Endothelial cell of umbilical vein (primary cell): ENCODE data around the gene TNS2. TPM values are rescaled to one million over a fixed set of nuclear protein-coding genes. Genes with fewer than 3 reads are reported as not detected.

Experiments
- BruUV-seq: library from RNA; stranded (reverse); fragments of 400-500 nt; replicated peaks from 2 replicates; lab custom pipeline; 2021; lab: Mats Ljungman, UMichigan
- CTCF ChIA-PET: fragments of 300-600, 350-600 bp; sonication (Branson Sonifier 250); formaldehyde crosslinking; loops from one replicate; lab custom pipeline; 2021; ENCODE audit warnings: antibody characterized with exemption, inconsistent platforms; lab: Charles Lee
- POLR2A ChIA-PET: fragments of 300-600, 350-600 bp; sonication (Branson Sonifier 250); formaldehyde crosslinking; loops from one replicate; lab custom pipeline; 2021; ENCODE audit warnings: antibody characterized with exemption, inconsistent platforms; lab: Charles Lee
- DNase-seq: peaks from one replicate; pipeline ENCODE4 v3.0.0-alpha.2; 2011; ENCODE audit warnings: low read depth, low spot score
- FAIRE-seq: peaks from 2 replicates; lab custom pipeline; 2011; peaks lifted over from hg19 to GRCh38; lab: Jason Lieb, UNC
- H2AFZ ChIP-seq: 2 replicates; pipeline ENCODE4 v1.6.0; 2012; ENCODE audit warnings: low read depth, low read length, control low read depth, inconsistent platforms
- H3K27ac ChIP-seq: 2 replicates; pipeline ENCODE4 v1.5.1; 2011; ENCODE audit warnings: low read depth, mild to moderate bottlenecking, control low read depth, low read length, moderate library complexity; ENCODE audit not compliant: insufficient read depth
- H3K27me3 ChIP-seq, 2 experiments: 2 replicates each; pipeline versions ENCODE4 v1.6.0 to v1.6.1; 2011; ENCODE audit warnings: low read length in 2 of 2, mixed read lengths in 1 of 2; ENCODE audit not compliant: control insufficient read depth in 2 of 2, insufficient read depth in 2 of 2
- H3K36me3 ChIP-seq, 2 experiments: 2 replicates in 1 of 2; 3 replicates in 1 of 2; pipeline ENCODE4 v1.5.1; 2011; ENCODE audit warnings: low read length in 2 of 2, mild to moderate bottlenecking in 1 of 2, moderate library complexity in 1 of 2; ENCODE audit not compliant: control insufficient read depth in 2 of 2, insufficient read depth in 2 of 2; ENCODE audit errors: extremely low read depth in 1 of 2
- H3K4me1 ChIP-seq: 3 replicates; pipeline ENCODE4 v1.5.1; 2011; ENCODE audit warnings: mild to moderate bottlenecking, low read length; ENCODE audit not compliant: control insufficient read depth, insufficient read depth; ENCODE audit errors: extremely low read depth
- H3K4me2 ChIP-seq: 2 replicates; pipeline ENCODE4 v1.6.1; 2011; ENCODE audit warnings: low read length, control low read depth, mixed read lengths; ENCODE audit not compliant: insufficient read depth
- H3K4me3 ChIP-seq, 3 experiments: fragments of 200-600 bp in 1 of 3; sonication (generic), shearing (Covaris generic) in 1 of 3; replicated peaks in 1 of 3; 2 replicates each; pipeline ENCODE4 v1.5.1; 2011 to 2016; ENCODE audit warnings: control low read depth in 3 of 3, low read length in 3 of 3, mild to moderate bottlenecking in 2 of 3, inconsistent platforms in 1 of 3, low read depth in 1 of 3, moderate library complexity in 1 of 3; ENCODE audit not compliant: insufficient read depth in 1 of 3
- H3K79me2 ChIP-seq: 2 replicates; pipeline ENCODE4 v1.6.0; 2012; ENCODE audit warnings: low read length, inconsistent platforms; ENCODE audit not compliant: control insufficient read depth, insufficient read depth
- H3K9ac ChIP-seq: replicated peaks from 2 replicates; pipeline ENCODE3; 2011; ENCODE audit warnings: low read length, control low read depth; ENCODE audit not compliant: insufficient read depth; ENCODE audit errors: extremely low read depth
- H3K9me1 ChIP-seq: replicated peaks from 3 replicates; pipeline ENCODE4 v1.6.0; 2011; ENCODE audit warnings: mild to moderate bottlenecking, low read length; ENCODE audit not compliant: control insufficient read depth, insufficient read depth; ENCODE audit errors: extremely low read depth
- H3K9me3 ChIP-seq: replicated peaks from 2 replicates; pipeline ENCODE4 v1.5.1; 2012; ENCODE audit warnings: low read length, inconsistent platforms; ENCODE audit not compliant: control insufficient read depth, insufficient read depth
- H4K20me1 ChIP-seq: replicated peaks from 2 replicates; pipeline ENCODE3; 2011; ENCODE audit warnings: mild to moderate bottlenecking, low read length; ENCODE audit not compliant: control insufficient read depth, insufficient read depth; ENCODE audit errors: extremely low read depth
- EZH2 ChIP-seq: IDR thresholded peaks from 2 replicates; pipeline ENCODE4 v1.6.1; 2012; ENCODE audit warnings: borderline replicate concordance, low read depth, mild to moderate bottlenecking, moderate library complexity, low read length, inconsistent platforms; ENCODE audit not compliant: severe bottlenecking
- FOS ChIP-seq: IDR thresholded peaks from 2 replicates; pipeline ENCODE4 v1.6.1; 2011; ENCODE audit warnings: mild to moderate bottlenecking, low read length, moderate library complexity, borderline replicate concordance; ENCODE audit not compliant: insufficient read depth
- GATA2 ChIP-seq: IDR thresholded peaks from 2 replicates; pipeline ENCODE4 v1.7.0; 2011; ENCODE audit warnings: low read depth, mild to moderate bottlenecking, moderate library complexity, mixed read lengths, low read length; ENCODE audit not compliant: insufficient read length, insufficient read depth
- MAX ChIP-seq: IDR thresholded peaks from 2 replicates; pipeline ENCODE4 v1.6.1; 2011; ENCODE audit not compliant: insufficient read depth, insufficient read length
- MYC ChIP-seq: IDR thresholded peaks from one replicate; pipeline ENCODE4 v1.6.1; 2011; ENCODE audit warnings: mild to moderate bottlenecking, low read depth, low read length
- POLR2A ChIP-seq: IDR thresholded peaks from 2 replicates; pipeline ENCODE4 v1.6.1; 2012; ENCODE audit warnings: low read depth, mild to moderate bottlenecking, control low read depth, low read length
- POLR2AphosphoS5 ChIP-seq: IDR thresholded peaks from 2 replicates; pipeline ENCODE4 v1.6.1; 2012; ENCODE audit warnings: low read depth, mild to moderate bottlenecking, control low read depth, low read length, moderate library complexity; ENCODE audit not compliant: insufficient read depth
- dilution Hi-C: fragments of 300-500 bp; cut with MboI; formaldehyde crosslinking; loops from one replicate; pipeline ENCODE4 v1.15.0; 2019; ENCODE audit warnings: low sequenced_read_pairs; ENCODE audit not compliant: extremely low pct_ligation_motif_present
- intact Hi-C: fragments of 100-400 bp; cut with micrococcal nuclease; formaldehyde crosslinking; loops from one replicate; pipeline ENCODE4 v1.10.0; 2022
- polyA plus RNA-seq, 4 experiments: library from polyadenylated mRNA; depleted of rRNA in 3 of 4; stranded (reverse) in 3 of 4; unstranded in 1 of 4; fragments of >200 nt; gene quantifications; 2 replicates each; pipeline versions ENCODE4 v1.2.1 to v1.2.3, GENCODE V29; 2011 to 2012; ENCODE audit warnings: missing spikeins in 1 of 4
- total RNA-seq: library from RNA; stranded (reverse); gene quantifications from 2 replicates; pipeline ENCODE4 v1.2.3, GENCODE V29; 2021

The TNS2 gene
- total and polyA plus RNA-seq, 2 donors (not counting 3 experiments of a cell fraction or from before 2014, with no cell fraction given), result 84.5 to 106 TPM

DNA sequence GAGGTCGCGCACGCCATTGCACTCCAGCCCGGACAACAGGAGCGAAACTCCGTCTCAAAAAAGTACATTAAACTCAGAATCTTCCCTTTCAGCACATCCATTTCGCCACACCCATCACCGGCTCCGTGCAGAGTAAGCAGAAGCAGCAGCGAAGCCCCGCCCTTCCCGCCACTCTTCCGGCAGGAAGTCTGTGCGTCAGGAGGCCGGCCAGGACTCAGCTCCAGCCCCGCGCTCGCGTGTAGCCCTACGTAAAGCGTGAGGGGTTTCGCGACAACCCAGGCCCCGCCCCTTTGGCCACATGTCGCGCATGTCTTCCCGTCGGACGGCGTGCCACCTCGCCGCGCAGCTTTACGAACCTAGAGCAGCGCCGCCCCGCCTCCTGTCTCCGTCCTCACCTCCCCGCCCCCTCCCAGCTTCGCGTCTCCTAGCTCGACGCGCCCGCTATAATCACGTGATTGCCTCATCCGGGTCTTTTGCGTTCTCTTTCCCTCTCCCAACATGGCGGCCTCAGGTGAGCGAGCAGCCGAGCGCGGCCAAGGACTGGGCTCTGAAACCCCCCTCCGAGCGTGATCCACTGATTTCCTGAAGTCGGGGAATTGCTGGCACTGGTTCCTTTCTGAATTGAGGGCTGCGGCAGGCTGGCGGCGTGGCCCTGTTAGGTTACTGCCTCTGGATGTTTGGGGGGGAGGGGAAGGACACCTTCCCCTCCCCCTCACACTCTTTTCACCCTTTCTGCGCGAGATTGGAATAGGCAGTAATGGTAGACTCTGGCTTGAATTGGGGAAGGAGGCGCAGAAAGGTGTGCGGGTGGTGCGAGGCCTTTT lies 43.7 kb upstream of the TNS2 start, which contains the start of gene EIF4B:
EIF4B (plus strand) TSS at position 471 of the 824 bp plus-strand sequence; CDS start at position 499, 28 bp downstream.
- no peaks in the 10 kb centered on the region for H3K9me3 ChIP-seq
- BruUV-seq, result no TSS peak
- CTCF ChIA-PET, result interaction anchor here (0.8 to 1.7 kb wide), 5 partner anchors 32 to 136 kb away, joined by 3 to 9 read pairs (median 5); no protein-coding TSS in a partner anchor
- FAIRE-seq (peak; percentile 99), DNase-seq (peak; percentile 100)
- peaks cover 16% of the 10 kb centered on the region for H4K20me1 ChIP-seq
- POLR2A ChIA-PET, result interaction anchor here (0.8 to 1.6 kb wide), 5 partner anchors 10 to 60 kb away, joined by 3 to 4 read pairs (median 3); no protein-coding TSS in a partner anchor
- H2AFZ ChIP-seq, result peak within 1 kb of the TSS; percentile 59
- no peaks in the 10 kb centered on the region for H3K9me1 ChIP-seq
- peak within 1 kb of the TSS; percentile 87 for H3K9ac ChIP-seq
- intact Hi-C loops (loop anchor here (2.0 to 10.0 kb wide), 2 partner anchors 57 to 881 kb away; partner anchors contain the start of gene KRT18), dilution Hi-C loops (no loop called here)
- H3K4me2 ChIP-seq, result peak within 1 kb of the TSS; percentile 86
- TF ChIP-seq FOS (no peak), EZH2 (no peak), POLR2A (peak; percentile 80), GATA2 (no peak), MAX (peak; percentile 76), MYC (peak; percentile 91), POLR2AphosphoS5 (peak; percentile 87)
- peak within 1 kb of the TSS; percentile 78 for H3K27ac ChIP-seq
- no peaks in the 10 kb centered on the region for H3K36me3 ChIP-seq
- no peaks in the 10 kb centered on the region for H3K27me3 ChIP-seq
- H3K4me3 ChIP-seq, result peak within 1 kb of the TSS; percentile 81 to 92 (median 85)
- H3K4me1 ChIP-seq, result peaks cover 36% of the 10 kb centered on the region
- peaks cover 49% of the 10 kb centered on the region for H3K79me2 ChIP-seq
